Ectodermal cell (in vitro differentiated cells): ENCODE results near the gene BCL11B.

ENCODE experiments used
- H3K27ac ChIP-seq: 2 replicates; pipeline ENCODE4 v1.7.0; 2013; ENCODE audit warnings: mild to moderate bottlenecking, low read depth, low read length; ENCODE audit not compliant: insufficient read depth, poor library complexity, severe bottlenecking
- H3K27me3 ChIP-seq: 2 replicates; pipeline ENCODE4 v1.7.0; 2013; ENCODE audit warnings: mild to moderate bottlenecking, low read length; ENCODE audit not compliant: insufficient read depth, control insufficient read depth, poor library complexity, severe bottlenecking
- H3K36me3 ChIP-seq: one replicate; pipeline ENCODE4 v1.7.0; 2013; ENCODE audit warnings: low read length; ENCODE audit not compliant: control insufficient read depth, insufficient read depth
- H3K4me1 ChIP-seq: one replicate; pipeline ENCODE4 v1.7.0; 2013; ENCODE audit warnings: low read length; ENCODE audit not compliant: control insufficient read depth, insufficient read depth
- H3K4me3 ChIP-seq: 2 replicates; pipeline ENCODE4 v1.7.0; 2013; ENCODE audit warnings: low read depth, low read length, control low read depth; ENCODE audit not compliant: insufficient read depth
- H3K9me3 ChIP-seq: 2 replicates; pipeline ENCODE4 v1.7.0; 2013; ENCODE audit warnings: mild to moderate bottlenecking, low read length, moderate library complexity; ENCODE audit not compliant: control insufficient read depth
- WGBS, 2 experiments: methylation state at CpG; one replicate each; pipeline ENCODE4 v1.1.7; 2013; ENCODE audit warnings: missing lambda C conversion rate in 2 of 2; 5-methylcytosine and 5-hydroxymethylcytosine counted together

The BCL11B gene

GRCh38 chr14:99181804-99182520, 90.0 kb downstream of the BCL11B start:
- no peaks in the 10 kb centered on the region for H3K4me1 ChIP-seq
- H3K9me3 ChIP-seq: no peaks in the 10 kb centered on the region
- no peaks in the 10 kb centered on the region for H3K27me3 ChIP-seq
- no peak overlapping the region for H3K4me3 ChIP-seq
- H3K27ac ChIP-seq: no peak overlapping the region
- no peaks in the 10 kb centered on the region for H3K36me3 ChIP-seq
- WGBS, 2 experiments: 88 to 89% methylated on average over 17 of the region's 17 CpGs

GRCh38 chr14:99181241-99181640, 90.8 kb downstream of the BCL11B start:
- H3K27ac ChIP-seq: no peak overlapping the region
- no peak overlapping the region for H3K4me3 ChIP-seq
- no peaks in the 10 kb centered on the region for H3K9me3 ChIP-seq
- H3K4me1 ChIP-seq: no peaks in the 10 kb centered on the region
- WGBS, 2 experiments: 82 to 86% methylated on average over 11 of the region's 11 CpGs
- no peaks in the 10 kb centered on the region for H3K36me3 ChIP-seq
- H3K27me3 ChIP-seq: no peaks in the 10 kb centered on the region

GRCh38 chr14:99179946-99180345, 92.1 kb downstream of the BCL11B start:
- Histone ChIP-seq H3K27me3 (no peaks in the 10 kb centered on the region), H3K4me3 (no peak overlapping the region), H3K27ac (no peak overlapping the region), H3K36me3 (no peaks in the 10 kb centered on the region), H3K9me3 (no peaks in the 10 kb centered on the region), H3K4me1 (no peaks in the 10 kb centered on the region)
- WGBS, 2 experiments: 91 to 92% methylated on average over 9 of the region's 9 CpGs

GRCh38 chr14:99179506-99179905, 92.5 kb downstream of the BCL11B start:
- no peak overlapping the region for H3K4me3 ChIP-seq
- H3K36me3 ChIP-seq: no peaks in the 10 kb centered on the region
- no peaks in the 10 kb centered on the region for H3K4me1 ChIP-seq
- no peaks in the 10 kb centered on the region for H3K27me3 ChIP-seq
- no peak overlapping the region for H3K27ac ChIP-seq
- H3K9me3 ChIP-seq: no peaks in the 10 kb centered on the region
- WGBS, 2 experiments: 93 to 95% methylated on average over 9 of the region's 9 CpGs

- Histone ChIP-seq H3K36me3 (no peaks in the 10 kb centered on the region), H3K27me3 (no peaks in the 10 kb centered on the region), H3K4me1 (no peaks in the 10 kb centered on the region), H3K4me3 (no peak overlapping the region), H3K27ac (no peak overlapping the region), H3K9me3 (no peaks in the 10 kb centered on the region)
- 93 to 95% methylated on average over 17 to 18 of the region's 18 CpGs for WGBS, 2 experiments
These were observed 93.8 kb downstream of the BCL11B start for GRCh38 chr14:99177886-99178835.

GRCh38 chr14:99177046-99177655, 94.8 kb downstream of the BCL11B start:
- Histone ChIP-seq H3K27ac (no peak overlapping the region), H3K4me3 (no peak overlapping the region), H3K9me3 (no peaks in the 10 kb centered on the region), H3K4me1 (no peaks in the 10 kb centered on the region), H3K36me3 (no peaks in the 10 kb centered on the region), H3K27me3 (no peaks in the 10 kb centered on the region)
- 93 to 96% methylated on average over 16 of the region's 16 CpGs for WGBS, 2 experiments

GRCh38 chr14:99176156-99176945, 95.6 kb downstream of the BCL11B start:
- no peaks in the 10 kb centered on the region for H3K4me1 ChIP-seq
- H3K9me3 ChIP-seq: no peaks in the 10 kb centered on the region
- no peak overlapping the region for H3K4me3 ChIP-seq
- no peaks in the 10 kb centered on the region for H3K27me3 ChIP-seq
- H3K27ac ChIP-seq: no peak overlapping the region
- 95 to 96% methylated on average over 33 of the region's 33 CpGs for WGBS, 2 experiments
- H3K36me3 ChIP-seq: no peaks in the 10 kb centered on the region

- 96% methylated on average over 95 of the region's 95 CpGs for WGBS, 2 experiments
- no peak overlapping the region for H3K27ac ChIP-seq
- no peak overlapping the region for H3K4me3 ChIP-seq
- no peaks in the 10 kb centered on the region for H3K4me1 ChIP-seq
- H3K27me3 ChIP-seq: no peaks in the 10 kb centered on the region
- H3K9me3 ChIP-seq: no peaks in the 10 kb centered on the region
- no peaks in the 10 kb centered on the region for H3K36me3 ChIP-seq
These were observed 96.5 kb downstream of the BCL11B start for GRCh38 chr14:99175331-99176155.

GRCh38 chr14:99174770-99175319, 97.2 kb downstream of the BCL11B start:
- Histone ChIP-seq H3K27ac (no peak overlapping the region), H3K4me1 (no peaks in the 10 kb centered on the region), H3K9me3 (no peaks in the 10 kb centered on the region), H3K36me3 (no peaks in the 10 kb centered on the region), H3K27me3 (no peaks in the 10 kb centered on the region), H3K4me3 (no peak overlapping the region)
- WGBS, 2 experiments: 96 to 97% methylated on average over 81 of the region's 81 CpGs
